Measurements from ENCODE around the gene ETFRF1. TPM values are rescaled to one million over a fixed set of nuclear protein-coding genes. Genes with fewer than 3 reads are reported as not detected.

ETFRF1 gene
- polyA plus RNA-seq, 6 donors from 2014 or later = 29.9 to 67.1 (median 39.5) TPM

Other genes with a start within 250 kb of the ETFRF1 start
- gene BCAT1, start 246.1 kb upstream of the ETFRF1 start, polyA plus RNA-seq (ENCODE audit: low read depth in 6 of 6) = 1 to 10 TPM in 4 of 6 donors, under 1 TPM in 1, not detected in 1; 0.18 to 4.9 (median 1.8) TPM
- gene DNAI7, start 77 bp upstream of the ETFRF1 start, polyA plus RNA-seq (ENCODE audit: low read depth in 6 of 6) = under 1 TPM in 2 of 6 donors, not detected in 4; 0.16 to 0.21 TPM
- gene KRAS, start 55.7 kb downstream of the ETFRF1 start, polyA plus RNA-seq (ENCODE audit: low read depth in 6 of 6) = 10 to 100 TPM; 13.5 to 27.8 (median 25.7) TPM

Measured in naive B cell (primary cell).